Activated CD4-positive, alpha-beta T cell treated with anti-CD3 and anti-CD28 coated beads, Interleukin-2, amount 10 ng/mL, durations not matched to agents 7 days and 5 days (primary cell): ENCODE data around the gene NBAS. TPM values are rescaled to one million over a fixed set of nuclear protein-coding genes. Genes with fewer than 3 reads are reported as not detected.

Experiments used
- CTCF ChIA-PET: fragments of 350-600 bp; sonication (Branson Sonifier 250); formaldehyde crosslinking; loops from one replicate; lab custom pipeline; 2021; ENCODE audit warnings: antibody characterized with exemption; lab: Charles Lee
- POLR2A ChIA-PET: fragments of 350-600 bp; sonication (Branson Sonifier 250); formaldehyde crosslinking; loops from one replicate; lab custom pipeline; 2021; ENCODE audit warnings: antibody characterized with exemption; lab: Charles Lee
- DNase-seq: peaks from one replicate; pipeline ENCODE4 v3.0.0-alpha.2; 2020
- H3K27ac Mint-ChIP-seq: one replicate; pipeline ENCODE4 v1.8.0; 2021; ENCODE audit warnings: mild to moderate bottlenecking, moderate library complexity, mixed read lengths
- H3K27me3 Mint-ChIP-seq: one replicate; pipeline ENCODE4 v1.8.0; 2021; ENCODE audit warnings: mixed read lengths
- H3K36me3 Mint-ChIP-seq: one replicate; pipeline ENCODE4 v1.8.0; 2021; ENCODE audit warnings: low read depth, mixed read lengths
- H3K4me1 Mint-ChIP-seq: one replicate; pipeline ENCODE4 v1.8.0; 2021; ENCODE audit warnings: mixed read lengths
- H3K4me3 Mint-ChIP-seq: one replicate; pipeline ENCODE4 v1.8.0; 2021; ENCODE audit warnings: mild to moderate bottlenecking, moderate library complexity, mixed read lengths
- H3K9me3 Mint-ChIP-seq: one replicate; pipeline ENCODE4 v1.8.0; 2021; ENCODE audit warnings: mixed read lengths
- total RNA-seq, 2 experiments: library from RNA; stranded (reverse); gene quantifications; one replicate each; pipeline ENCODE4 v1.2.3, GENCODE V29; 2021

The NBAS gene
- total RNA-seq, 2 experiments from 2014 or later = 33.0 to 36.5 TPM

- POLR2A ChIA-PET = no interaction called here
- no peak overlapping the region for H3K4me3 Mint-ChIP-seq
- peaks cover 27% of the 10 kb centered on the region for H3K36me3 Mint-ChIP-seq
- peaks cover 2% of the 10 kb centered on the region for H3K9me3 Mint-ChIP-seq
- H3K27ac Mint-ChIP-seq = no peak overlapping the region
- no peaks in the 10 kb centered on the region for H3K27me3 Mint-ChIP-seq
- DNase-seq = no peak
- CTCF ChIA-PET = no interaction called here
- no peaks in the 10 kb centered on the region for H3K4me1 Mint-ChIP-seq
These were observed 169.4 kb downstream of the NBAS start for GRCh38 chr2:15391751-15392150.

- H3K27me3 Mint-ChIP-seq = no peaks in the 10 kb centered on the region
- no peak for DNase-seq
- H3K9me3 Mint-ChIP-seq = peaks cover 2% of the 10 kb centered on the region
- no peak overlapping the region for H3K27ac Mint-ChIP-seq
- no peaks in the 10 kb centered on the region for H3K4me1 Mint-ChIP-seq
- H3K4me3 Mint-ChIP-seq = no peak overlapping the region
- POLR2A ChIA-PET = no interaction called here
- H3K36me3 Mint-ChIP-seq = peaks cover 26% of the 10 kb centered on the region
- CTCF ChIA-PET = no interaction called here
These were observed 171.2 kb downstream of the NBAS start for GRCh38 chr2:15389895-15390294.

GRCh38 chr2:15389326-15389700 is 171.8 kb downstream of the NBAS start:
- ChIA-PET POLR2A (no interaction called here), CTCF (interaction anchor here (0.7 kb wide), 1 partner anchor 76 kb away, joined by 3 read pairs; no protein-coding TSS in a partner anchor)
- H3K27ac Mint-ChIP-seq = no peak overlapping the region
- H3K4me3 Mint-ChIP-seq = no peak overlapping the region
- peaks cover 2% of the 10 kb centered on the region for H3K9me3 Mint-ChIP-seq
- H3K36me3 Mint-ChIP-seq = peaks cover 24% of the 10 kb centered on the region
- no peaks in the 10 kb centered on the region for H3K4me1 Mint-ChIP-seq
- H3K27me3 Mint-ChIP-seq = no peaks in the 10 kb centered on the region
- DNase-seq = no peak

GRCh38 chr2:15388406-15389325 is 172.5 kb downstream of the NBAS start:
- ChIA-PET POLR2A (no interaction called here), CTCF (interaction anchor here (0.7 kb wide), 1 partner anchor 75 kb away, joined by 3 read pairs; no protein-coding TSS in a partner anchor)
- Mint-ChIP-seq H3K4me1 (no peaks in the 10 kb centered on the region), H3K4me3 (no peak overlapping the region), H3K9me3 (peaks cover 2% of the 10 kb centered on the region), H3K36me3 (peaks cover 23% of the 10 kb centered on the region), H3K27ac (no peak overlapping the region), H3K27me3 (no peaks in the 10 kb centered on the region)
- no peak for DNase-seq

GRCh38 chr2:15385184-15385583 is 175.9 kb downstream of the NBAS start:
- H3K4me1 Mint-ChIP-seq = no peaks in the 10 kb centered on the region
- no peaks in the 10 kb centered on the region for H3K27me3 Mint-ChIP-seq
- DNase-seq = no peak
- H3K36me3 Mint-ChIP-seq = peaks cover 20% of the 10 kb centered on the region
- ChIA-PET POLR2A (no interaction called here), CTCF (interaction anchor here (1.2 kb wide), 1 partner anchor 13 kb away, joined by 4 read pairs; no protein-coding TSS in a partner anchor)
- H3K27ac Mint-ChIP-seq = no peak overlapping the region
- no peaks in the 10 kb centered on the region for H3K9me3 Mint-ChIP-seq
- H3K4me3 Mint-ChIP-seq = no peak overlapping the region

- Mint-ChIP-seq H3K4me3 (no peak overlapping the region), H3K4me1 (peaks cover 5% of the 10 kb centered on the region), H3K36me3 (peaks cover 21% of the 10 kb centered on the region), H3K27me3 (no peaks in the 10 kb centered on the region), H3K27ac (no peak overlapping the region), H3K9me3 (peaks cover 5% of the 10 kb centered on the region)
- POLR2A ChIA-PET = no interaction called here
- no peak for DNase-seq
- CTCF ChIA-PET = no interaction called here
These were observed 177.3 kb downstream of the NBAS start for GRCh38 chr2:15383695-15384350.

GRCh38 chr2:15378148-15378908 is 182.8 kb downstream of the NBAS start:
- no peaks in the 10 kb centered on the region for H3K27me3 Mint-ChIP-seq
- ChIA-PET POLR2A (no interaction called here), CTCF (interaction anchor here (0.6 to 1.7 kb wide), 2 partner anchors 10 to 16 kb away, joined by 3 to 4 read pairs; no protein-coding TSS in a partner anchor)
- peaks cover 5% of the 10 kb centered on the region for H3K9me3 Mint-ChIP-seq
- no peak overlapping the region for H3K4me3 Mint-ChIP-seq
- no peak for DNase-seq
- H3K36me3 Mint-ChIP-seq = peaks cover 37% of the 10 kb centered on the region
- H3K27ac Mint-ChIP-seq = no peak overlapping the region
- H3K4me1 Mint-ChIP-seq = peaks cover 14% of the 10 kb centered on the region

- H3K27ac Mint-ChIP-seq = no peak overlapping the region
- H3K36me3 Mint-ChIP-seq = peaks cover 35% of the 10 kb centered on the region
- peaks cover 5% of the 10 kb centered on the region for H3K9me3 Mint-ChIP-seq
- H3K27me3 Mint-ChIP-seq = no peaks in the 10 kb centered on the region
- ChIA-PET CTCF (interaction anchor here (1.7 kb wide), 1 partner anchor 14 kb away, joined by 3 read pairs; no protein-coding TSS in a partner anchor), POLR2A (no interaction called here)
- no peak overlapping the region for H3K4me3 Mint-ChIP-seq
- H3K4me1 Mint-ChIP-seq = peaks cover 14% of the 10 kb centered on the region
- no peak for DNase-seq
These were observed 183.9 kb downstream of the NBAS start for GRCh38 chr2:15377202-15377601.

- Mint-ChIP-seq H3K4me3 (no peak overlapping the region), H3K9me3 (no peaks in the 10 kb centered on the region), H3K4me1 (peaks cover 3% of the 10 kb centered on the region), H3K36me3 (peaks cover 21% of the 10 kb centered on the region), H3K27ac (no peak overlapping the region), H3K27me3 (no peaks in the 10 kb centered on the region)
- DNase-seq = no peak
- ChIA-PET CTCF (interaction anchor here (0.5 kb wide), 1 partner anchor 315 kb away, joined by 4 read pairs; no protein-coding TSS in a partner anchor), POLR2A (no interaction called here)
These were observed 189.1 kb downstream of the NBAS start for GRCh38 chr2:15372019-15372418.

- CTCF ChIA-PET = no interaction called here
These were observed 192.0 kb downstream of the NBAS start for GRCh38 chr2:15369129-15369528.

GRCh38 chr2:15367715-15368114 is 193.4 kb downstream of the NBAS start:
- Mint-ChIP-seq H3K9me3 (no peaks in the 10 kb centered on the region), H3K4me3 (no peak overlapping the region), H3K27ac (no peak overlapping the region), H3K4me1 (peaks cover 8% of the 10 kb centered on the region), H3K36me3 (peaks cover 23% of the 10 kb centered on the region), H3K27me3 (no peaks in the 10 kb centered on the region)
- POLR2A ChIA-PET = no interaction called here
- DNase-seq = no peak
- CTCF ChIA-PET = no interaction called here

More at GRCh38 chr2:15369129-15369528, 192.0 kb downstream of the NBAS start:
- H3K4me1 Mint-ChIP-seq = peaks cover 8% of the 10 kb centered on the region
- H3K4me3 Mint-ChIP-seq = no peak overlapping the region
- no peak for DNase-seq
- no peaks in the 10 kb centered on the region for H3K9me3 Mint-ChIP-seq
- H3K27me3 Mint-ChIP-seq = no peaks in the 10 kb centered on the region
- H3K27ac Mint-ChIP-seq = no peak overlapping the region
- peaks cover 27% of the 10 kb centered on the region for H3K36me3 Mint-ChIP-seq
- POLR2A ChIA-PET = no interaction called here

GRCh38 chr2:15367205-15367604 is 193.9 kb downstream of the NBAS start:
- POLR2A ChIA-PET = no interaction called here
- H3K4me3 Mint-ChIP-seq = no peak overlapping the region
- H3K27me3 Mint-ChIP-seq = no peaks in the 10 kb centered on the region
- H3K27ac Mint-ChIP-seq = no peak overlapping the region
- H3K36me3 Mint-ChIP-seq = peaks cover 20% of the 10 kb centered on the region
- no peak for DNase-seq
- H3K4me1 Mint-ChIP-seq = peaks cover 8% of the 10 kb centered on the region
- CTCF ChIA-PET = no interaction called here
- H3K9me3 Mint-ChIP-seq = no peaks in the 10 kb centered on the region
